Measurements from ENCODE around the gene ADAM22.

GRCh38 chr7:88041583-88041982 lies 107.5 kb downstream of the ADAM22 start:
- no peak for TF ChIP-seq CTCF (IDR thresholded peaks at IDR 0.05; ENCODE audit: low read depth, low read length, poor library complexity, severe bottlenecking)
- TF ChIP-seq EZH2phosphoT487 (IDR thresholded peaks at IDR 0.05; ENCODE audit: borderline replicate concordance, low read length), result no peak

All from DOHH2 (cell line).